ENCODE data around the gene RABGAP1. TPM values are rescaled to one million over a fixed set of nuclear protein-coding genes. Genes with fewer than 3 reads are reported as not detected.
A peak's percentile ranks its signal among the peaks of the same experiment; 100 is the strongest.

RABGAP1 gene
- total RNA-seq, 2 experiments from 2014 or later, result 20.6 to 24.9 TPM

GRCh38 chr9:122991370-122991830 is 50.6 kb downstream of the RABGAP1 start:
- no peaks in the 10 kb centered on the region for H3K4me1 ChIP-seq (ENCODE audit: insufficient read depth, low read length)
- peaks cover 17% of the 10 kb centered on the region for H3K36me3 ChIP-seq (ENCODE audit: insufficient read depth, low read length)
- Mint-ChIP-seq H3K4me3 (no peak overlapping the region), H3K36me3 (ENCODE audit: low read depth) (peaks cover 44% of the 10 kb centered on the region), H3K9me3 (no peaks in the 10 kb centered on the region), H3K27ac (peak overlapping the region; percentile 34), H3K27me3 (no peaks in the 10 kb centered on the region), H3K4me1 (ENCODE audit: low read depth) (no peaks in the 10 kb centered on the region)
- H3K27me3 ChIP-seq (ENCODE audit: control insufficient read depth in 1 of 2, insufficient read depth in 2 of 2, low read length in 2 of 2), result no peaks in the 10 kb centered on the region
- intact Hi-C loops (cut with DNase I, micrococcal nuclease), result loop anchor here (2.0 to 5.0 kb wide), 3 partner anchors 87 to 164 kb away; partner anchors contain the start of genes PDCL (in 1 of the 2) and RC3H2 (in 1 of the 2)
- DNase-seq (peak in 10 of 14 experiments; percentile 0 to 66 (median 12)), ATAC-seq (ENCODE audit: poor library complexity) (peak; percentile 94)
- POLR2A ChIA-PET, result interaction anchor here (0.6 to 0.8 kb wide), 2 partner anchors 78 to 180 kb away, joined by 4 to 5 read pairs; partner anchors contain the start of gene ZBTB6
- no peak overlapping the region for H3K4me3 ChIP-seq (ENCODE audit: low read length)
- CTCF ChIA-PET, result interaction anchor here (0.6 to 1.7 kb wide), 7 partner anchors 9 to 156 kb away, joined by 3 to 7 read pairs (median 3); partner anchors contain the start of genes RABGAP1 and ZBTB6
- no peaks in the 10 kb centered on the region for H3K9me3 ChIP-seq (ENCODE audit: control insufficient read depth in 1 of 2, insufficient read depth in 1 of 2, low read length in 2 of 2)
- TF ChIP-seq CTCF (IDR thresholded peaks at IDR 0.05), result peak; percentile 82
- H3K27ac ChIP-seq (ENCODE audit: low read depth in 1 of 2, low read length in 2 of 2), result no peak overlapping the region

GRCh38 chr9:122996586-122996985 is 55.8 kb downstream of the RABGAP1 start:
- H3K9me3 Mint-ChIP-seq, result no peaks in the 10 kb centered on the region
- ChIA-PET CTCF (interaction anchor here (1.0 kb wide), 1 partner anchor 41 kb away, joined by 3 read pairs; no protein-coding TSS in a partner anchor), POLR2A (no interaction called here)
- Histone ChIP-seq H3K27me3 (ENCODE audit: control insufficient read depth in 1 of 2, insufficient read depth in 2 of 2, low read length in 2 of 2) (no peaks in the 10 kb centered on the region), H3K36me3 (ENCODE audit: insufficient read depth, low read length) (peaks cover 25% of the 10 kb centered on the region), H3K27ac (ENCODE audit: low read depth in 1 of 2, low read length in 2 of 2) (no peak overlapping the region), H3K4me3 (ENCODE audit: low read length) (no peak overlapping the region), H3K9me3 (ENCODE audit: control insufficient read depth in 1 of 2, insufficient read depth in 1 of 2, low read length in 2 of 2) (no peaks in the 10 kb centered on the region), H3K4me1 (ENCODE audit: insufficient read depth, low read length) (no peaks in the 10 kb centered on the region)
- H3K27ac Mint-ChIP-seq, result no peak overlapping the region
- peaks cover 76% of the 10 kb centered on the region for H3K36me3 Mint-ChIP-seq (ENCODE audit: low read depth)
- DNase-seq (no peak), ATAC-seq (ENCODE audit: poor library complexity) (no peak)
- TF ChIP-seq CTCF (IDR thresholded peaks at IDR 0.05), result no peak
- intact Hi-C loops (cut with DNase I, micrococcal nuclease), result loop anchor here in 1 of 2 experiments (5.0 kb wide), 1 partner anchor 356 kb away; no protein-coding TSS in a partner anchor
- H3K4me1 Mint-ChIP-seq (ENCODE audit: low read depth), result peaks cover 5% of the 10 kb centered on the region
- no peak overlapping the region for H3K4me3 Mint-ChIP-seq
- H3K27me3 Mint-ChIP-seq, result no peaks in the 10 kb centered on the region

- H3K4me1 ChIP-seq (ENCODE audit: insufficient read depth, low read length), result no peaks in the 10 kb centered on the region
- DNase-seq (no peak), ATAC-seq (ENCODE audit: poor library complexity) (no peak)
- no peaks in the 10 kb centered on the region for H3K9me3 Mint-ChIP-seq
- ChIA-PET POLR2A (no interaction called here), CTCF (no interaction called here)
- peaks cover 84% of the 10 kb centered on the region for H3K36me3 Mint-ChIP-seq (ENCODE audit: low read depth)
- no peak overlapping the region for H3K4me3 Mint-ChIP-seq
- TF ChIP-seq CTCF (IDR thresholded peaks at IDR 0.05), result no peak
- H3K27ac Mint-ChIP-seq, result no peak overlapping the region
- H3K4me3 ChIP-seq (ENCODE audit: low read length), result no peak overlapping the region
- intact Hi-C loops (cut with DNase I, micrococcal nuclease), result loop anchor here in 1 of 2 experiments (5.0 kb wide), 1 partner anchor 354 kb away; no protein-coding TSS in a partner anchor
- H3K4me1 Mint-ChIP-seq (ENCODE audit: low read depth), result peaks cover 5% of the 10 kb centered on the region
- no peaks in the 10 kb centered on the region for H3K27me3 Mint-ChIP-seq
- H3K27me3 ChIP-seq (ENCODE audit: control insufficient read depth in 1 of 2, insufficient read depth in 2 of 2, low read length in 2 of 2), result no peaks in the 10 kb centered on the region
- no peak overlapping the region for H3K27ac ChIP-seq (ENCODE audit: low read depth in 1 of 2, low read length in 2 of 2)
- H3K9me3 ChIP-seq (ENCODE audit: control insufficient read depth in 1 of 2, insufficient read depth in 1 of 2, low read length in 2 of 2), result no peaks in the 10 kb centered on the region
- peaks cover 23% of the 10 kb centered on the region for H3K36me3 ChIP-seq (ENCODE audit: insufficient read depth, low read length)
These were observed 57.6 kb downstream of the RABGAP1 start for GRCh38 chr9:122998448-122998847.
